ENCODE results near the gene VARS2.

- no peak for TF ChIP-seq CTCF (conservative IDR thresholded peaks at IDR 0.05; ENCODE audit: low read length)
- no peak for TF ChIP-seq EZH2phosphoT487 (IDR thresholded peaks at IDR 0.05; ENCODE audit: borderline replicate concordance)
These were observed 14.6 kb downstream of the VARS2 start for GRCh38 chr6:30928677-30929076.

Data from Loucy (cell line).